Kidney epithelial cell (primary cell): ENCODE results near the gene CSPG4. TPM values are rescaled to one million over a fixed set of nuclear protein-coding genes. Genes with fewer than 3 reads are reported as not detected.

Experiments
- DNase-seq: peaks from one replicate; pipeline ENCODE4 v3.0.0-alpha.2; 2010; ENCODE audit warnings: low read depth
- H3K27me3 ChIP-seq: 2 replicates; pipeline ENCODE4 v1.6.0; 2011; ENCODE audit warnings: low read length; ENCODE audit not compliant: control insufficient read depth, insufficient read depth
- H3K36me3 ChIP-seq: 2 replicates; pipeline ENCODE4 v1.5.1; 2011; ENCODE audit warnings: low read length; ENCODE audit not compliant: control insufficient read depth, insufficient read depth
- H3K4me3 ChIP-seq: 2 replicates; pipeline ENCODE4 v1.5.1; 2011; ENCODE audit warnings: low read depth, mild to moderate bottlenecking, control low read depth, low read length
- total RNA-seq: library from RNA; depleted of rRNA; stranded (reverse); fragments of >200 nt; gene quantifications from 2 replicates; pipeline ENCODE4 v1.2.3, GENCODE V29; 2015
- TF ChIP-seq, protein P1 (sequence below): IDR thresholded peaks from 2 replicates; pipeline ENCODE4 v1.5.1; 2011; ENCODE audit warnings: mild to moderate bottlenecking, moderate library complexity, low read length, control low read depth, inconsistent platforms; ENCODE audit not compliant: insufficient read depth, poor library complexity, severe bottlenecking

CSPG4 gene
- total RNA-seq, 1 donor from 2014 or later = 1.7 TPM

- DNase-seq = no peak
- Histone ChIP-seq H3K36me3 (no peaks in the 10 kb centered on the region), H3K4me3 (no peak overlapping the region), H3K27me3 (no peaks in the 10 kb centered on the region)
- TF ChIP-seq, protein P1, sequence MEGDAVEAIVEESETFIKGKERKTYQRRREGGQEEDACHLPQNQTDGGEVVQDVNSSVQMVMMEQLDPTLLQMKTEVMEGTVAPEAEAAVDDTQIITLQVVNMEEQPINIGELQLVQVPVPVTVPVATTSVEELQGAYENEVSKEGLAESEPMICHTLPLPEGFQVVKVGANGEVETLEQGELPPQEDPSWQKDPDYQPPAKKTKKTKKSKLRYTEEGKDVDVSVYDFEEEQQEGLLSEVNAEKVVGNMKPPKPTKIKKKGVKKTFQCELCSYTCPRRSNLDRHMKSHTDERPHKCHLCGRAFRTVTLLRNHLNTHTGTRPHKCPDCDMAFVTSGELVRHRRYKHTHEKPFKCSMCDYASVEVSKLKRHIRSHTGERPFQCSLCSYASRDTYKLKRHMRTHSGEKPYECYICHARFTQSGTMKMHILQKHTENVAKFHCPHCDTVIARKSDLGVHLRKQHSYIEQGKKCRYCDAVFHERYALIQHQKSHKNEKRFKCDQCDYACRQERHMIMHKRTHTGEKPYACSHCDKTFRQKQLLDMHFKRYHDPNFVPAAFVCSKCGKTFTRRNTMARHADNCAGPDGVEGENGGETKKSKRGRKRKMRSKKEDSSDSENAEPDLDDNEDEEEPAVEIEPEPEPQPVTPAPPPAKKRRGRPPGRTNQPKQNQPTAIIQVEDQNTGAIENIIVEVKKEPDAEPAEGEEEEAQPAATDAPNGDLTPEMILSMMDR = no peak
These were observed 35.8 kb downstream of the CSPG4 start for GRCh38 chr15:75676688-75677464.

DNA sequence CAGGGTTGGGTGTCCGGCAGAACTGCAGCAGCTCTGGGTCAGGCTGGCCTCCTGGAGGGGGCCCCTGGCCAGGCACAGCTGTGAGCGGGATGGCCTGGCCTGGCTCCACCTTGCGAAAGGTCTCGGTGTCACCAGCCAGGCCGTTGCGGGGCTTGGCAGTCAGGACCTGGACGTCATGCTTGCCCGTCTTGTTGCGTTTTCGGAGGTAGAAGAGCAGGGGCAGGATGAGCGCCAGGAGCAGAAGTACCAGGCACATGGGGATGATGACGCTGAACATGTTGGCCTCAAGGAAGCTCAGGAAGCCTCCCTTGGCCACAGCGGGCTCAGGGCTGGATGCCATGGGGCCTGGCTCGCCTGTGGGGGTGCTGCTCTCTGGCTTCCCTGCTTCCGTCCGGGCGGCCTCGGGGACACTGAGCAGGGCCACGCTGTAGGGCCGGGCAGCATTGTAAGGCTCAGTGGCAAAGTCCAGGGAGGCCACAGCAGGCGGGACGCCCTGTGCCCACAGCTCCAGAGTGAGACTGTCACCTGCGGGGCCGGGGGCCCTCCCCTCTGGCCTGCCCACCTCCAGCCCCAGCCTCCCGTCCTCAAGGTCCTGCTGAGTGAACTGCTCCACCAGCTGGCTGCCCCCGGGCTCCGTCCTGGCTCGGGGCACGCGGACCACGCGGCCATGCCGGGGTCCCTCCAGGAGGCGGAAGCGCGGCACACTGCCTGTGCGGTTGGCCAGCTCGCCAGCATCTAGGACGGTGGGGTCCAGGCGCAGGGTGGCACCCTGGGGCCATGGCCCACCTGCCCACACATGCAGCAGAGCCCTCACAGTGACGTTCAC, 36.9 kb downstream of the CSPG4 start:
- Histone ChIP-seq H3K36me3 (no peaks in the 10 kb centered on the region), H3K4me3 (no peak overlapping the region), H3K27me3 (no peaks in the 10 kb centered on the region)
- TF ChIP-seq, protein P1 = no peak
- DNase-seq = no peak

DNA sequence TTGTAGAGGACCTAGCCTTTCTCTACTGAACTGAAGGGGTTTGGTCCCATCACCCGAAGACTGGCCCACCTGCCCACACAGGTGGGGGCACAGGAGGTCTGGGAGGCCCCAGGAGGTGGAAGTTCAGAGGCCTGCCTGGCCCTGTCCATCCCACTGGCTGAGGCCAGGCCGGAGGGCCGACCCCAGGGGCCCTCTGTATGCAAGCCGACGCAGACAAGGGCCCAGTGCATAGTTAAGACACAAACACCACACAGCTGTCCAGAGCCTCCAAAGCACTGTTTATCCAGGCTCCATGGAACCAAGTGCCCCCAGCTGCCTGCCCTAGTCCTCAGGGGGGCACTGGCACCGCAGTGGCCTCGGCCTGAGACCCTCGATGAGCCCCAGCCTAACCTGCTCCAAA, 38.3 kb downstream of the CSPG4 start:
- TF ChIP-seq, protein P1 = no peak
- H3K4me3 ChIP-seq = no peak overlapping the region
- no peak for DNase-seq
- H3K27me3 ChIP-seq = no peaks in the 10 kb centered on the region
- H3K36me3 ChIP-seq = no peaks in the 10 kb centered on the region

DNA sequence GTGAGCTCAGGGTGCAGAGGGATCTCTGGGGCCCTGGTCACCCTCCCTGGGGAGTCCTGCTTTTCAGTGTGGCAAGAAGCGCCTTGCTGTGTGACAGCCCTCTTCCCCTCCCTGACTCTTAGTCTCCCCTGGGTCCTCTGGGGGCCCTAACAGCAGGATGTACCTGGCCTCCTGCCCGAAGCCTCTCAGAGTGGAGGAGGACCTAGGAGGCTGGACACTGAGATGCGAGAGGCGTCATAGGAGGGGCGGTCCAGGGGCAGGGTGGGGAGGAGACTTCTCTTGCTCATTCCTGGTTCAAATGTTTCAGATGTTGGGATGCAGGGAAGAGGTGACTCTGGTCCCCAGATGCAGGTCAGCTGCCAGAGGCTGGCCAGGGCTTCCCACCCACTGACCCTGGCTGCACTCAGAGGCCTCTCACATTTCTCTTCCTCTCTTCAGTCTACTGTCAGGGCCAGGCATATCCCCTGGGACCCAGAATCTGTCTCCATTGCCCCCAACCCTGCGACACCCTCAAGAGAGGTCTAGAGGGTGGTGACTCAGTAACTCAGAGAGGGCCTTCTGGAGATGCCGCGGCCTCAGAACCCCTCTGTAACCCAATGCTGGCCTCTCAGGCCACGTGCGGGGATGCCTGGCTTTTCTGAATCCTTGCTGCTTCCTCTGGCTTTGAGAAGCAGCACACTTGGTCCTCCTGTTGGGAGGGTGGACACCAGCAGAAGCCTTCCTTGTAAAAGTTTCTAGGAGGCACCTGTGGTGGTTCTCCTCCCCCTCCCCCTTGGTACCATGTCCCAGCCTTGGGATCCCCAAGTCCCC, 39.0 kb downstream of the CSPG4 start:
- Histone ChIP-seq H3K27me3 (no peaks in the 10 kb centered on the region), H3K4me3 (no peak overlapping the region), H3K36me3 (no peaks in the 10 kb centered on the region)
- DNase-seq = no peak
- TF ChIP-seq, protein P1 = no peak

- no peak for DNase-seq
- TF ChIP-seq, protein P1 = no peak
- H3K27me3 ChIP-seq = no peaks in the 10 kb centered on the region
- H3K36me3 ChIP-seq = no peaks in the 10 kb centered on the region
- no peak overlapping the region for H3K4me3 ChIP-seq
These were observed 39.8 kb downstream of the CSPG4 start for GRCh38 chr15:75672646-75673425.
